ENCODE results near the gene USP48. TPM values are rescaled to one million over a fixed set of nuclear protein-coding genes. Genes with fewer than 3 reads are reported as not detected.

Gene USP48
- total RNA-seq, 1 experiment from 2014 or later: 84.8 TPM

DNA sequence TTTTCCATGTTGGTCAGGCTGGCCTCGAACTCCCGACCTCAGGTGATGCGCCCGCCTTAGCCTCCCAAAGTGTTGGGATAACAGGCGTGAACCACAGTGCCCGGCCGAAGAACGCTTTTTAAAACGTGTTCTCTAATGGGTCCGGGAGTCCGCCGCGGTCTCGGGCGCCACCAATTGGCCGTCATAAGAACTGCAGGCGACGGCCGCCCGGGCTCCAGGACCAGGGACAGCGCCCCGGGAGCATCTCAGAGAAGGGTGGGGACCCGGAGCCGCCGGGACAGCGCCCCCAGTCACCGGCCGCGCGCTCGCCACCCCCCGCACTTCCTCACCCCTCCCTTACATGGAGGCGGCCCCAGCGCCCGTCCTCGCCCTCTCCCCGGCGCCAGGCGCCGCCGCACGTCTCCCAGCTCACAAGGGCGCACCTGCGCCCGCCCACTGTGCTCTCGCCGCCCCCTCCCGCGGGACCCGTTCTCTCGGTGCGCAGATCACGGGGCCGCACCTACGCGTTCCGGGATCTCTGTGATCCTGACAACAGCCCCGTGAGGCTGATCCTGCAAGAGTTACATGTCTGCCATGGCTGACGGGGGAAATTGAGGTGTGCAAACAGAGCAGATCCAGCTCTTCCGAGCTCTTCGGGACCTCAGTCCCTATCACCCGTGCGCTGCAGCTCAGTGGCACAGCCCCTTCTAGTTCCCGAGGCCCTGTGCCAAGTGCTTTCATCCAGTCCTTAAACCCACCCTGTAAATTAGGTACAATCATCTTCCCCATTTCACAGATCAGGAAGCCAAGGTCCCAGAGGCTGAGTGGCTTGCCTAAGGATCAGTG lies 123.6 kb downstream of the USP48 start:
- no peaks in the 10 kb centered on the region for H3K23me2 ChIP-seq (ENCODE audit: insufficient read length, low read depth, low read length, poor library complexity, severe bottlenecking)
- H3T11ph ChIP-seq (ENCODE audit: low read length): no peak overlapping the region
- no peaks in the 10 kb centered on the region for H4K20me1 ChIP-seq (ENCODE audit: control insufficient read depth, insufficient read depth, insufficient read length)
- no peak overlapping the region for H2BK12ac ChIP-seq (ENCODE audit: insufficient read length, low read depth, low read length)
- no peak overlapping the region for H3K9ac ChIP-seq (ENCODE audit: extremely low read depth, insufficient read length, low read length)
- DNase-seq: peak; percentile 91
- Mint-ChIP-seq H3K27ac (no peak overlapping the region), H3K36me3 (ENCODE audit: insufficient read depth in 1 of 3, low read depth in 3 of 3) (no peaks in the 10 kb centered on the region), H3K27me3 (ENCODE audit: low read depth) (peaks cover 27% of the 10 kb centered on the region), H3K4me1 (peaks cover 8 to 17% of the 10 kb centered on the region in 2 experiments), H3K4me3 (peak overlapping the region; percentile 72 to 78), H3K9me3 (no peaks in the 10 kb centered on the region)
- H3K9me3 ChIP-seq (ENCODE audit: control insufficient read depth, low read depth, low read length): no peaks in the 10 kb centered on the region
- no peaks in the 10 kb centered on the region; the same call in 1 of the 2 replicates for H3K27me3 ChIP-seq (ENCODE audit: insufficient read depth, low read length)
- H3K79me1 ChIP-seq (ENCODE audit: insufficient read depth, low read depth, low read length, poor library complexity, severe bottlenecking): no peaks in the 10 kb centered on the region
- no peaks in the 10 kb centered on the region for H3K79me2 ChIP-seq (ENCODE audit: insufficient read depth, low read length)
- TF ChIP-seq, protein P1, sequence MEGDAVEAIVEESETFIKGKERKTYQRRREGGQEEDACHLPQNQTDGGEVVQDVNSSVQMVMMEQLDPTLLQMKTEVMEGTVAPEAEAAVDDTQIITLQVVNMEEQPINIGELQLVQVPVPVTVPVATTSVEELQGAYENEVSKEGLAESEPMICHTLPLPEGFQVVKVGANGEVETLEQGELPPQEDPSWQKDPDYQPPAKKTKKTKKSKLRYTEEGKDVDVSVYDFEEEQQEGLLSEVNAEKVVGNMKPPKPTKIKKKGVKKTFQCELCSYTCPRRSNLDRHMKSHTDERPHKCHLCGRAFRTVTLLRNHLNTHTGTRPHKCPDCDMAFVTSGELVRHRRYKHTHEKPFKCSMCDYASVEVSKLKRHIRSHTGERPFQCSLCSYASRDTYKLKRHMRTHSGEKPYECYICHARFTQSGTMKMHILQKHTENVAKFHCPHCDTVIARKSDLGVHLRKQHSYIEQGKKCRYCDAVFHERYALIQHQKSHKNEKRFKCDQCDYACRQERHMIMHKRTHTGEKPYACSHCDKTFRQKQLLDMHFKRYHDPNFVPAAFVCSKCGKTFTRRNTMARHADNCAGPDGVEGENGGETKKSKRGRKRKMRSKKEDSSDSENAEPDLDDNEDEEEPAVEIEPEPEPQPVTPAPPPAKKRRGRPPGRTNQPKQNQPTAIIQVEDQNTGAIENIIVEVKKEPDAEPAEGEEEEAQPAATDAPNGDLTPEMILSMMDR (conservative IDR thresholded peaks at IDR 0.05): peak; percentile 98
- no peak overlapping the region for H3K4ac ChIP-seq (ENCODE audit: low read depth, low read length)
- no peak overlapping the region for H2BK120ac ChIP-seq (ENCODE audit: low read depth, low read length, poor library complexity, severe bottlenecking)
- no peak overlapping the region for H4K91ac ChIP-seq (ENCODE audit: insufficient read length, low read depth, low read length)
- H4K8ac ChIP-seq (replicated peaks; ENCODE audit: insufficient read length, low read depth, low read length): no peak overlapping the region
- H3K56ac ChIP-seq (ENCODE audit: insufficient read length, low read depth, low read length): no peak overlapping the region
- no peak overlapping the region for H2AFZ ChIP-seq (ENCODE audit: low read length)
- H2BK15ac ChIP-seq (ENCODE audit: low read depth, low read length): no peak overlapping the region
- no peaks in the 10 kb centered on the region; the same call in 1 of the 2 replicates for H3K4me1 ChIP-seq (ENCODE audit: insufficient read depth, low read length)
- H3K27ac ChIP-seq (ENCODE audit: insufficient read length, low read depth, low read length): no peak overlapping the region
- no peak overlapping the region for H3K14ac ChIP-seq (ENCODE audit: insufficient read depth, low read length)
- no CpG with 5 or more reads among the region's 64 CpGs for WGBS (ENCODE audit: extremely low coverage, insufficient read length, low lambda C conversion rate)
- H3K18ac ChIP-seq (ENCODE audit: insufficient read length, low read depth, low read length): no peak overlapping the region
- H3K23ac ChIP-seq (ENCODE audit: insufficient read length, low read depth, low read length): no peak overlapping the region
- H4K5ac ChIP-seq (ENCODE audit: insufficient read length, low read depth, low read length): no peak overlapping the region
- peak overlapping the region; percentile 52 for H3K4me2 ChIP-seq (ENCODE audit: insufficient read depth, insufficient read length, low read length)
- H2BK20ac ChIP-seq (ENCODE audit: low read depth, low read length, poor library complexity, severe bottlenecking): no peak overlapping the region
- no peak overlapping the region for H2AK5ac ChIP-seq (ENCODE audit: insufficient read length, low read length)
- no peak overlapping the region for H2BK5ac ChIP-seq (ENCODE audit: insufficient read length, low read length)
